ENCODE results near the gene AGBL5.
A peak's percentile ranks its signal among the peaks of the same experiment; 100 is the strongest.

The AGBL5 gene

GRCh38 chr2:27086724-27087593 lies 35.5 kb downstream of the AGBL5 start, which contains the start of gene KHK:
Gene KHK (plus strand): TSS chr2:27086772. CDS start chr2:27087260, 488 bp downstream.
- H3K4me3 ChIP-seq (ENCODE audit: low read length) = peak within 1 kb of the TSS; percentile 58
- DNase-seq (ENCODE audit: low read depth) = no peak
- TF ChIP-seq CTCF (conservative IDR thresholded peaks at IDR 0.05; ENCODE audit: low read length) = no peak

- no peak overlapping the region for H3K4me3 ChIP-seq (ENCODE audit: low read length)
- no peak for TF ChIP-seq CTCF (conservative IDR thresholded peaks at IDR 0.05; ENCODE audit: low read length)
- no peak for DNase-seq (ENCODE audit: low read depth)
Measured at GRCh38 chr2:27087823-27088410, 36.4 kb downstream of the AGBL5 start.

- TF ChIP-seq CTCF (conservative IDR thresholded peaks at IDR 0.05; ENCODE audit: low read length) = no peak
- DNase-seq (ENCODE audit: low read depth) = no peak
- H3K4me3 ChIP-seq (ENCODE audit: low read length) = no peak overlapping the region
Measured at GRCh38 chr2:27088634-27089033, 37.2 kb downstream of the AGBL5 start.

GRCh38 chr2:27089111-27089954 lies 37.9 kb downstream of the AGBL5 start:
- DNase-seq (ENCODE audit: low read depth) = no peak
- H3K4me3 ChIP-seq (ENCODE audit: low read length) = no peak overlapping the region
- no peak for TF ChIP-seq CTCF (conservative IDR thresholded peaks at IDR 0.05; ENCODE audit: low read length)

- DNase-seq (ENCODE audit: low read depth) = no peak
- TF ChIP-seq CTCF (conservative IDR thresholded peaks at IDR 0.05; ENCODE audit: low read length) = no peak
- H3K4me3 ChIP-seq (ENCODE audit: low read length) = no peak overlapping the region
Measured at GRCh38 chr2:27091746-27092695, 40.6 kb downstream of the AGBL5 start.

- no peak for DNase-seq (ENCODE audit: low read depth)
- no peak overlapping the region for H3K4me3 ChIP-seq (ENCODE audit: low read length)
- no peak for TF ChIP-seq CTCF (conservative IDR thresholded peaks at IDR 0.05; ENCODE audit: low read length)
Measured at GRCh38 chr2:27092696-27093429, 41.4 kb downstream of the AGBL5 start.
